Measurements from ENCODE around the gene USP40.

Gene USP40

GRCh38 chr2:233458031-233458610 lies 108.5 kb downstream of the USP40 start:
- DNase-seq = no peak

DNA sequence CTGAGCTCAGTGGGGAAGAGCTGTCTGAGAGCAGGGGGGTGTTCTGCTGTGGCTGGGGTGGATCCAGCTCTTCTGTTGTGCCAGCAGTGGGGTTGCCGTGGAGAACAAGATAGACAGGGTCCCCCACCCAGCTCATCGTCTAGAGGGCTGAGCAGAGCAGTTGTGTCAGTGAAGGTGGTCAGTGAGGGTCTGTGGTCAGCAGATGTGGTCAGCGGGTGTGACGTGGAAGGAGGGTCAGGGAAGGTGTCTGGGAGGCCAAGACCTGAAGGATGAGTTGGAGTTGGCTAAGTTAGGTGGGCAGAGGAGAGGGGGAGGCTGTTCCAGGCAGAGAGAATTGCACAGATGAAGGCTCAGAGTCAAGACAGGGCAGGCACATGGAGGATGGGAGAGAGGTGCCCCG lies 109.2 kb downstream of the USP40 start:
- DNase-seq = no peak

GRCh38 chr2:233456934-233457333 lies 109.6 kb downstream of the USP40 start:
- DNase-seq = no peak

GRCh38 chr2:233456111-233456510 lies 110.5 kb downstream of the USP40 start:
- no peak for DNase-seq

GRCh38 chr2:233455491-233455890 lies 111.1 kb downstream of the USP40 start:
- DNase-seq = no peak

GRCh38 chr2:233455006-233455405 lies 111.6 kb downstream of the USP40 start:
- no peak for DNase-seq

DNA sequence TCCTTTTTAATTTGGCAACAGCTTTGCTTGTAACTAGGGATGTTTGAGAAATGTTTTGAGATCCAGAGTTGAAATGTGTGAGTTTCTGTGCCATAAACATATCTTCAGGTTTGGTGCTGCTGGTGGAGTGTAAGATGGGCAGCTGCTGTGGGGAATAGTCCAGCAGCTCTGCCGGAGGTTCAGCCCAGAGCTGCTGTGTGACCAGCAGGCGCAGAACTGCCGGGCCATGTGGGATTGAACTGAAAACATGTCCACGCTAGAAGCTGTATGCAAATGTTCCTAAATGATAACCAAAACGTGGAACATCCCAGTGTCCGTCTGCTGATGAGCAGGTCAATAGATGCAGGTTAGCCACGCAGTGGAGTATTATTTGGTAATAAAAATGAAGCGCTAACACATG lies 112.7 kb downstream of the USP40 start:
- DNase-seq = no peak

DNA sequence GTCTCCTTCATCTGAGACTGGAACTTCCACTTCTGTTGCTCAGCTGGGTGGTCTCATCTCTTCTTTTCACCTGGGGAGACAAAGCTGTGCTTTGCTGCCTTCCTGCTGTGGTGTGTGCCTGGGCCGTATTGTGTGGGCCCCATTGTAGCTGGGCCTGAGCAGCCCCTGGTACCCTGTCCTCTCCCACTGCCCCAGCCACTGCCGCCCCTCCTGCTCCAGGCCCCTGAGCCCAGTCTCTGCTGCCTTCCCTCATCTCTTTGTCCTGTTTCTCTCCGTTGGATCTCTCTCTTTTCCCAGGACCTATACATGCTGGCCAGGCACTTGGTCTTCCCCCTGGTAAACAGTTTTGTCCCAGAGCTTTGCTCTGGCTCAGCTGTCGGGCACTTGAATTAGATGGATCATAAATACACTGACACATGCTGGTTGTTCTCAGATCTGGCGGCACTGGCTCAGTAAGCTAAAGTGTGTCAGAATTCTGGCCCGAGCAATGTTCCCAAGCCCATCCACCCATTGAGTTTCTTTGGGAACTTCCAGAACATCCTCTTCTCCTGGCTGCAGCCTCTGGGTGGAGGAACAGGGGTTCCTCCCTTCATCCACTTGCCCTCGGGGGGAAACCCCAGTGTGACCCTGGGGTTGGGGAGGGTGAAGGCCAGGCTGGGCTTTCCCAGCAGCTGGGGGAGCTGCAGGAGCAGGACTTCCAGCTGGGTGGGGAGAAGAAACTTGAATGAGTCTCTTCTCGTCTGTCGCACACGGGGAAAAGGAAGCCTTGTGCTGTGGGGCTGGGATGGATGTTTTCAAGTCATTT lies 113.3 kb downstream of the USP40 start:
- no peak for DNase-seq

DNA sequence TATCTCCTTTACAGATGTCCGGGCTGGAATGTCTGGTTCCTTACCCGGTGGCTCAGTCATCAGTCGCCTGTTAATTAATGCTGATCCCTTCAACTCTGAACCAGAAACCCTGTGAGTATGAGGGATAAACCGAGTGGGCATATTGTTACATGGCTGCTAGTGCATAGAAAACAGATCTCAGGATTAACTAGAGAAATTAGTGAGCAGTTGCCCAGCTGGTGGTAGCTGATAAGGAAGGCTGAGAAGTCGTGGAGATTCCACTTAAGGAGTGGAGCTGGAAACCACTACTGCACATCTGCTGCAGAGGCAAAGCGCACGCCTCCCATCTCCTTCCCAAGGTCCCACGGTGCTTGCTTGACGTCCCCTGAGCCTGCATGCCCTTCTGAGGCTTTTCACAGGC lies 114.6 kb downstream of the USP40 start:
- DNase-seq = no peak

DNA sequence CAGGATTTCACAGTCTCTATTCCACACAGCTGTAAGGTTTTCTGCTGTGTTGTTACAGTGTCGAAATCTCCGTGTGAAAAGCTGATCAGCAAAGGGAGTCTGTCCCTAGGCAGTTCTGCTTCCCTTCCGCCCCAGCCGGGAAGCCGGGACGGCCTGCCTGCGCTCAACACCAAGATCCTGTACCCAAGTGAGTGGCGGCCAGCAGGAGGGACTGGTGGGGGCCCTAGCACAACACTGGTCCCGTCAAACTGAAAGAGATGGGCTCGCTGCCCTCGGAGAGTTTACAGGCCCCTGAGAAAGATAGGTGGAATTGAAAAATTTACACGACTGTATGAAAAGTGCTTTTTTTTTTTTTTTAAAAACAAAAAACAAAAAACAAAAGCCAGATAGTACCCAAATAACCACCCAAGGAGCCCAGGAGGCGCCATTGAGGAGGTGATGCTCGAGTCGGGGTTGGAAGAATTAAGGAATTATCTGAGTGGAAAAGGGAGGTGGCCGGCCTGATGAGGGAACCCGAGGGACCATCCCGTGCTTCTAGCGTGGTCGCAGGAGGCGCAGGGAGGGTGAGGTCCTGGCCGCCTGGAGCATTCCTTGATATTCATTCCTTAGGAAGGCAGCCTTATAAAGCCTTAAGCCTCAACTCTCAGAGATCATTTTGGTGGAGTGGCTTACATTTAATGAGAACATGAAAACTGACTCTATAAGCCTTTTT lies 115.6 kb downstream of the USP40 start:
- no peak for DNase-seq

GRCh38 chr2:233449921-233450863 lies 116.4 kb downstream of the USP40 start:
- DNase-seq = no peak

- no peak for DNase-seq
These were observed 117.3 kb downstream of the USP40 start for GRCh38 chr2:233449081-233449901.

DNA sequence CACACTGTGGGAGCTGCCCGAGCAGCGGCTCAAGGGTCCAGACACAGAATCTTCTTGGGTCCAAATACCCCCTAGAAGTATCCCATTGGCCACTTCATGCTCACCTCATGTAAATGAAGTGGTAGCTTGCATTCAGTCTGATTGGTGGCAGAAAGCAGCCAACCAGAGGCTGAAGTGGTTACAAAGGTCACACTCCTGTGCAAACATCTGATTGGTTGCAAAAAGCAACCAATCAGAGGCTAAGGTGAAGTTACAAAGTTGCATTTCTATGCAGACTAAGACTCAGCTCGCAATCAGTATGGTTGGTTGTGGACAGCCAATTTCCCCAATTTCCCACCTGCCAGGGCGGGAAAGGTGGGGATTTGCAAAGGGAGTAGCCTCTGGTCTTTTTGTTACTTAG lies 118.0 kb downstream of the USP40 start:
- DNase-seq = no peak

DNA sequence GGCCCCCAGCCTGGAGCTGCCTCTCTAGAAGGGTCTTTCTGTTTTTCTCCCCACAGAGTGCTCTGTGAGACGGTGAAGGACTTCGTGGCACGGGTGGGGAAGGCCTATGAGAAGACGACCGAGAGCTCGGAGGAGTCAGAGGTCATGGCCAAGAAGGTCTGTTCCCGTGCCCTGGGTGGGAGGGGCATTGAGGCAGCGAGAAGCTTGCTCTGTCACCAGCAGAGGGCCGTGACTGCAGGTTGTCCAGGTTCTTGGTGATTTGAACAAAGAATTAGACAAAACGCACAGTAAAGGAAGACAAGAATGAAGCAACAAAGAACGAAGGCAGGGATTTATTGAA lies 118.4 kb downstream of the USP40 start:
- peak in 1 of 2 experiments; percentile 26 for DNase-seq

- no peak for DNase-seq
These were observed 118.9 kb downstream of the USP40 start for GRCh38 chr2:233447506-233448219.

DNA sequence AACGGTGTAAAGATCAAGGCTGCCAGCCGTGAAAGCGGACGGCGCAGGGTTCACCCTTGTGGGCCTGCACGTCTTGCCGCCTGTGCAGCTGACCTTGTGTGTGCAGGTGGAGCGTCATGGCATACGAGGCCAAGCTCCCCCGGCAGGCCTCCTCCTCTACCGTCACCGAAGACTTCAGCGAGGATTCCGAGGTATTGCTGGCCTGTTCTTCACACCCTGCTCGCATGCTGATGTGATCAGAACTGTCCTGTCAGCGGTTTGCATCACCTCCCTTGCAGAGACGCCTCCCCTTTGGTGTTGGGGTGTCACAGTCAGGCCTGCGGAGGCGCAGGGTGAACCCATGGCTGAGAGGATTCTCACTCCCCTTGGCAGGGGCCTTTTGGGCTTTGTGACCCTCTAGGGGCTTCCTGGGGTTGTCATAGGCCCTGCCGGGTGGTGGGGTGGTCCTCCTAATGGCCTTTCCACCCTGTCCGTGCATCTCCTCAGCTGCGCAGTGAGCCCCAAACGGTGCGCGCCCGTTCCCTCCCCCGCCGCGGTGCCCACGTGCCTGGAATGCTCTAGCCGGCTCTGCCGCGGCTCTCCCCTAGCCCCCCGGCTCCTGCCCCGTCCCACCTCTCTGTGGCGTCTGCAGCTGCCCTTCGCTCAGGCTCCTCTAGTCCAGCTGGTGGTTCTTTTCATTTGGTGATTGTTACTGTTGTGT lies 119.8 kb downstream of the USP40 start:
- DNase-seq = no peak

GRCh38 chr2:233446121-233446520 lies 120.5 kb downstream of the USP40 start:
- no peak for DNase-seq

- DNase-seq = no peak
These were observed 121.3 kb downstream of the USP40 start for GRCh38 chr2:233445152-233445830.

DNA sequence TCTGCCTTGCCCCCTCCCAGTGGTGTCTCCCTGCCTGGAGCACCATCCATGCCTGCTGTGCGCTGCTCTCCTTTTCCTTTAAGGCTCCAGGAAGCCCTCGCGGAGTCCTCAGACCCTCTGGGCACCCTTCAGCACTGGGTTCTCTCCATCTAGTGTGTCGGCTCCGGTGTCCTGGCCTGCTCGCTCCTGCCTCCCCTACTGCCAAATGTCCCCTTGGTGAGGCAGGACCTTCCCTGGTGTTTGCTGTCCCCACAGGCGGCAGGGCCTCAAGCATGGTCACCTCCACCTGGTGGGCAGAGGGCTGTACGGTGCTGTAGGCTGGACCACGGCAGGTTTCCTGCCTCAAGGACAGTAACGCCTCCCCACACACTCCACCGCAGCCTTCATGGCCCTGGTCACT lies 122.1 kb downstream of the USP40 start:
- no peak for DNase-seq

GRCh38 chr2:233443511-233444183 lies 122.9 kb downstream of the USP40 start:
- DNase-seq = peak; percentile 54 to 73
